NCI-H82 treated with DMSO at 0.1 percent for 48 hours (cell line): Measurements from ENCODE around the gene RARG.
"Not testable (repeated sequence)": the region's sequence is repeated elsewhere in the genome, so short reads cannot be mapped to it uniquely, and the experiment has no call there.

ENCODE experiments used
- DNase-seq: peaks from one replicate; lab custom pipeline; 2025; ENCODE audit not compliant: unreplicated experiment; lab: John Stamatoyannopoulos, UW

The RARG gene

GRCh38 chr12:53173085-53173715 lies 58.8 kb downstream of the RARG start:
- no peak for DNase-seq

GRCh38 chr12:53172352-53172751 lies 59.7 kb downstream of the RARG start:
- no peak for DNase-seq

GRCh38 chr12:53171725-53172329 lies 60.2 kb downstream of the RARG start:
- no peak for DNase-seq

- no peak for DNase-seq
Measured at GRCh38 chr12:53170876-53171724, 60.9 kb downstream of the RARG start.

GRCh38 chr12:53170215-53170614 lies 61.8 kb downstream of the RARG start:
- no peak for DNase-seq

GRCh38 chr12:53169644-53170043 lies 62.4 kb downstream of the RARG start:
- DNase-seq: no peak

- DNase-seq: no peak
Measured at GRCh38 chr12:53166837-53167236, 65.2 kb downstream of the RARG start.

- not testable (repeated sequence) for DNase-seq
Measured at GRCh38 chr12:53163008-53163407, 69.0 kb downstream of the RARG start.

- DNase-seq: no peak
Measured at GRCh38 chr12:53161119-53161911, 70.7 kb downstream of the RARG start.

GRCh38 chr12:53160673-53161072 lies 71.3 kb downstream of the RARG start:
- DNase-seq: no peak
